ENCODE data around the gene MMP20.

- TF ChIP-seq CTCF (IDR thresholded peaks at IDR 0.05) (no peak), EP300 (IDR thresholded peaks at IDR 0.05) (no peak), POLR2AphosphoS5 (IDR thresholded peaks at IDR 0.05) (no peak)
Measured at GRCh38 chr11:102539567-102539966, 85.6 kb downstream of the MMP20 start.
